Stimulated activated CD4-positive, alpha-beta T cell treated with anti-CD3 and anti-CD28 coated beads, Interleukin-15, amount 100 ng/mL, for 48 hours (primary cell): ENCODE results near the gene SFSWAP.
"Not testable (repeated sequence)": the region's sequence is repeated elsewhere in the genome, so short reads cannot be mapped to it uniquely, and the experiment has no call there.

ENCODE experiments used
- DNase-seq, 2 donors: peaks; one replicate each; pipeline ENCODE4 v3.0.0-alpha.2; 2020; ENCODE audit warnings: low read depth in 2 of 2

SFSWAP gene

GRCh38 chr12:131702573-131702877 lies 8.4 kb upstream of the SFSWAP start:
- DNase-seq = no peak

- no peak for DNase-seq
Measured at GRCh38 chr12:131703161-131703560, 7.7 kb upstream of the SFSWAP start.

GRCh38 chr12:131704509-131704908 lies 6.4 kb upstream of the SFSWAP start:
- no peak for DNase-seq

- not testable (repeated sequence) for DNase-seq
Measured at GRCh38 chr12:131706709-131707108, 4.2 kb upstream of the SFSWAP start.

GRCh38 chr12:131709226-131709625 lies 1.7 kb upstream of the SFSWAP start:
- no peak for DNase-seq

GRCh38 chr12:131711551-131712205 lies 788 bp downstream of the SFSWAP start:
- no peak for DNase-seq

GRCh38 chr12:131713349-131713748 lies 2.5 kb downstream of the SFSWAP start:
- DNase-seq = no peak

GRCh38 chr12:131714759-131715158 lies 3.9 kb downstream of the SFSWAP start:
- no peak for DNase-seq

GRCh38 chr12:131716282-131716681 lies 5.4 kb downstream of the SFSWAP start:
- no peak for DNase-seq

GRCh38 chr12:131720241-131720640 lies 9.4 kb downstream of the SFSWAP start:
- no peak for DNase-seq

- no peak for DNase-seq
Measured at GRCh38 chr12:131720921-131721320, 10.0 kb downstream of the SFSWAP start.

GRCh38 chr12:131721548-131721947 lies 10.7 kb downstream of the SFSWAP start:
- no peak for DNase-seq

GRCh38 chr12:131723532-131723931 lies 12.6 kb downstream of the SFSWAP start:
- no peak for DNase-seq

GRCh38 chr12:131724534-131724933 lies 13.6 kb downstream of the SFSWAP start:
- DNase-seq = no peak

GRCh38 chr12:131725503-131725902 lies 14.6 kb downstream of the SFSWAP start:
- DNase-seq = no peak

- no peak for DNase-seq
Measured at GRCh38 chr12:131728720-131729119, 17.8 kb downstream of the SFSWAP start.

GRCh38 chr12:131729254-131729955 lies 18.5 kb downstream of the SFSWAP start:
- no peak for DNase-seq

GRCh38 chr12:131732996-131733615 lies 22.2 kb downstream of the SFSWAP start:
- no peak for DNase-seq

GRCh38 chr12:131733874-131734273 lies 23.0 kb downstream of the SFSWAP start:
- no peak for DNase-seq

GRCh38 chr12:131734336-131735152 lies 23.7 kb downstream of the SFSWAP start:
- DNase-seq = no peak

GRCh38 chr12:131735153-131735456 lies 24.2 kb downstream of the SFSWAP start:
- DNase-seq = no peak
